IPS-18a (cell line): ENCODE results near the gene DHRS1.
A peak's percentile ranks its signal among the peaks of the same experiment; 100 is the strongest.
"Not testable (repeated sequence)": the region's sequence is repeated elsewhere in the genome, so short reads cannot be mapped to it uniquely, and the experiment has no call there.

Experiments
- H3K27ac ChIP-seq: one replicate; pipeline ENCODE4 v1.5.1; 2013; ENCODE audit warnings: low read length
- H3K27me3 ChIP-seq: one replicate; pipeline ENCODE4 v1.6.1; 2013; ENCODE audit warnings: mild to moderate bottlenecking, low read length; ENCODE audit not compliant: control insufficient read depth, insufficient read depth
- H3K36me3 ChIP-seq: one replicate; pipeline ENCODE4 v1.6.1; 2013; ENCODE audit warnings: low read depth, low read length; ENCODE audit not compliant: control insufficient read depth
- H3K4me1 ChIP-seq: one replicate; pipeline ENCODE4 v1.6.1; 2013; ENCODE audit warnings: low read depth, low read length; ENCODE audit not compliant: control insufficient read depth
- H3K4me3 ChIP-seq: one replicate; pipeline ENCODE4 v1.5.1; 2013; ENCODE audit warnings: low read length
- H3K9ac ChIP-seq: one replicate; pipeline ENCODE4 v1.6.1; 2013; ENCODE audit warnings: mild to moderate bottlenecking, low read length, moderate library complexity
- H3K9me3 ChIP-seq: one replicate; pipeline ENCODE4 v1.6.1; 2013; ENCODE audit warnings: low read depth, low read length; ENCODE audit not compliant: control insufficient read depth

The DHRS1 gene

DNA sequence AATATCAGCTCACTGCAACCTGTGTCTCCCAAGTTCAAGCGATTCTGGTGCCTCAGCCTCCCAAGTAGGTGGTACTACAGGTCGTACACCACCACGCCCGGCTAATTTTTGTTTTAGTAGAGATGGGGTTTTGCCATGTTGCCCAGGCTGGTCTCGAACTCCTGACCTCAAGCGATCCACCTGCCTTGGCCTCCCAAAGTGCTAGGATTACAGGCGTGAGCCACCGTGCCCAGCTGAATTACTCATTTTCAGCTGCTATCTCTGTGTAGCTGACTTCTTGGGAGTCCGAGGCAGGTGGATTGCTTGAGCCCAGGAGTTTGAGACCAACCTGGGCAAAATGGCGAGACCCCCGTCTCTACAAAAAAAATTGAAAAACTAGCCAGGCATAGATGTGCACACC is 54.2 kb downstream of the DHRS1 start:
- not testable (repeated sequence) for H3K4me3 ChIP-seq, H3K27ac ChIP-seq, H3K9me3 ChIP-seq, H3K36me3 ChIP-seq, H3K27me3 ChIP-seq, H3K9ac ChIP-seq, H3K4me1 ChIP-seq

GRCh38 chr14:24243336-24243836 is 56.2 kb downstream of the DHRS1 start:
- Histone ChIP-seq H3K36me3 (peaks cover 25% of the 10 kb centered on the region), H3K4me1 (peaks cover 6% of the 10 kb centered on the region), H3K9me3 (no peaks in the 10 kb centered on the region), H3K4me3 (peak overlapping the region; percentile 73), H3K27ac (no peak overlapping the region), H3K27me3 (no peaks in the 10 kb centered on the region), H3K9ac (peak overlapping the region; percentile 76)

GRCh38 chr14:24241829-24242443 is 57.6 kb downstream of the DHRS1 start:
- Histone ChIP-seq H3K4me1 (peaks cover 6% of the 10 kb centered on the region), H3K4me3 (peak overlapping the region; percentile 73), H3K27me3 (no peaks in the 10 kb centered on the region), H3K9ac (peak overlapping the region; percentile 76), H3K9me3 (no peaks in the 10 kb centered on the region), H3K27ac (peak overlapping the region; percentile 47), H3K36me3 (peaks cover 38% of the 10 kb centered on the region)
